GM21515 (cell line): ENCODE data around the gene IL17RC.

Experiments
- ATAC-seq: cut with Tn5 transposase; IDR thresholded peaks from one replicate; pipeline ENCODE4 v1.9.1; 2021; ENCODE audit not compliant: unreplicated experiment

The IL17RC gene

GRCh38 chr3:9976721-9977709, 60.1 kb downstream of the IL17RC start:
- no peak for ATAC-seq

DNA sequence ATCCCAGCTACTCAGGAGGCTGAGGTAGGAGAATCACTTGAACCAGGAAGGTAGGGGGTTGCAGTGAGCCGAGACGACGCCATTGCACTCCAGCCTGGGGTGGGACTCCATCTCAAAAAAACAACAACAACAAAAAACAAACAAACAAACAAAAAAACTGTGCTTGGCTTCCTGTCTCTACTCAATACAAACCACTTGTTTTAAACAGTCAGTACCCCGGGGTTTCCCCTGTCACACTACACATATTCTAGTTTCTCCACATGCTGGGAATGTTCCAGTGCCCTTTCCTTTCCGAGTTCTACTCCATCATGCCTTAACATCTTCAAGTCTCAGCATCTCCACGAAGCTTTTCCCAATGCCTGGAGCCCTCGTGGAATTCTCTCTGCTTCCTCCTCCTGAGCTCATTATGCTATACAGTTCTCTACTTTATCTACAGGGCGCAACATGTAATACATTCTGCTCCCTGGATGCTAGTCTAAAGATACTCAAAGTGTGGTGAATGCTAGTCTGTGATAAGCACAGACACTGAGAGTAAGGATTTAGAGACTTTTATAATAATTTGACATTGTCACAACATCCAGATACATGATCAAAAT, 61.9 kb downstream of the IL17RC start:
- no peak for ATAC-seq

DNA sequence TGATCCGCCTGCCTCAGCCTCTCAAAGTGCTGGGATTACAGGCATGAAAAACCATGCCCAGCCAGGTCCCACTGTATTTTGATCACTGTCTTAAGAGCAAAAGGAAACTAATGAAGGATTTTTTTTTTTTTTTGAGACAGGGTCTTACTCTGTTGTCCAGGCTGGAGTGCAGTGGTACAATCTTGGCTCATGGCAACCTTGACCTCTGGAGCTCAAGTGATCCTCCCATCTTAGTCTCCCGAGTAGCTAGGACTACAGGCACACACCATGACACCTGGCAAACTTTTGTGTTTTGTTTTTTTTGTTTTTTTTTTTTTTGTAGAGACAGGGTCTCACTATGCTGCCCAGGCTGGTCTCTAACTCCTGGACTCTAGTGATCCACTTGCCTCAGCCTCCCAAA, 63.4 kb downstream of the IL17RC start:
- no peak for ATAC-seq
